Endothelial cell of umbilical vein (primary cell): ENCODE measurements around the gene NTF3. TPM values are rescaled to one million over a fixed set of nuclear protein-coding genes. Genes with fewer than 3 reads are reported as not detected.

ENCODE experiments used
- BruUV-seq: library from RNA; stranded (reverse); fragments of 400-500 nt; replicated peaks from 2 replicates; lab custom pipeline; 2021; lab: Mats Ljungman, UMichigan
- CTCF ChIA-PET: fragments of 300-600, 350-600 bp; sonication (Branson Sonifier 250); formaldehyde crosslinking; loops from one replicate; lab custom pipeline; 2021; ENCODE audit warnings: antibody characterized with exemption, inconsistent platforms; lab: Charles Lee
- POLR2A ChIA-PET: fragments of 300-600, 350-600 bp; sonication (Branson Sonifier 250); formaldehyde crosslinking; loops from one replicate; lab custom pipeline; 2021; ENCODE audit warnings: antibody characterized with exemption, inconsistent platforms; lab: Charles Lee
- DNase-seq: peaks from one replicate; pipeline ENCODE4 v3.0.0-alpha.2; 2011; ENCODE audit warnings: low read depth, low spot score
- FAIRE-seq: peaks from 2 replicates; lab custom pipeline; 2011; peaks lifted over from hg19 to GRCh38; lab: Jason Lieb, UNC
- H2AFZ ChIP-seq: 2 replicates; pipeline ENCODE4 v1.6.0; 2012; ENCODE audit warnings: low read depth, low read length, control low read depth, inconsistent platforms
- H3K27ac ChIP-seq: 2 replicates; pipeline ENCODE4 v1.5.1; 2011; ENCODE audit warnings: low read depth, mild to moderate bottlenecking, control low read depth, low read length, moderate library complexity; ENCODE audit not compliant: insufficient read depth
- H3K27me3 ChIP-seq, 2 experiments: 2 replicates each; pipeline versions ENCODE4 v1.6.0 to v1.6.1; 2011; ENCODE audit warnings: low read length in 2 of 2, mixed read lengths in 1 of 2; ENCODE audit not compliant: control insufficient read depth in 2 of 2, insufficient read depth in 2 of 2
- H3K36me3 ChIP-seq, 2 experiments: 2 replicates in 1 of 2; 3 replicates in 1 of 2; pipeline ENCODE4 v1.5.1; 2011; ENCODE audit warnings: low read length in 2 of 2, mild to moderate bottlenecking in 1 of 2, moderate library complexity in 1 of 2; ENCODE audit not compliant: control insufficient read depth in 2 of 2, insufficient read depth in 2 of 2; ENCODE audit errors: extremely low read depth in 1 of 2
- H3K4me1 ChIP-seq: 3 replicates; pipeline ENCODE4 v1.5.1; 2011; ENCODE audit warnings: mild to moderate bottlenecking, low read length; ENCODE audit not compliant: control insufficient read depth, insufficient read depth; ENCODE audit errors: extremely low read depth
- H3K4me2 ChIP-seq: 2 replicates; pipeline ENCODE4 v1.6.1; 2011; ENCODE audit warnings: low read length, control low read depth, mixed read lengths; ENCODE audit not compliant: insufficient read depth
- H3K4me3 ChIP-seq, 3 experiments: fragments of 200-600 bp in 1 of 3; sonication (generic), shearing (Covaris generic) in 1 of 3; replicated peaks in 1 of 3; 2 replicates each; pipeline ENCODE4 v1.5.1; 2011 to 2016; ENCODE audit warnings: control low read depth in 3 of 3, low read length in 3 of 3, mild to moderate bottlenecking in 2 of 3, inconsistent platforms in 1 of 3, low read depth in 1 of 3, moderate library complexity in 1 of 3; ENCODE audit not compliant: insufficient read depth in 1 of 3
- H3K79me2 ChIP-seq: 2 replicates; pipeline ENCODE4 v1.6.0; 2012; ENCODE audit warnings: low read length, inconsistent platforms; ENCODE audit not compliant: control insufficient read depth, insufficient read depth
- H3K9ac ChIP-seq: replicated peaks from 2 replicates; pipeline ENCODE3; 2011; ENCODE audit warnings: low read length, control low read depth; ENCODE audit not compliant: insufficient read depth; ENCODE audit errors: extremely low read depth
- H3K9me1 ChIP-seq: replicated peaks from 3 replicates; pipeline ENCODE4 v1.6.0; 2011; ENCODE audit warnings: mild to moderate bottlenecking, low read length; ENCODE audit not compliant: control insufficient read depth, insufficient read depth; ENCODE audit errors: extremely low read depth
- H3K9me3 ChIP-seq: replicated peaks from 2 replicates; pipeline ENCODE4 v1.5.1; 2012; ENCODE audit warnings: low read length, inconsistent platforms; ENCODE audit not compliant: control insufficient read depth, insufficient read depth
- H4K20me1 ChIP-seq: replicated peaks from 2 replicates; pipeline ENCODE3; 2011; ENCODE audit warnings: mild to moderate bottlenecking, low read length; ENCODE audit not compliant: control insufficient read depth, insufficient read depth; ENCODE audit errors: extremely low read depth
- CTCF ChIP-seq, 2 donors: IDR thresholded peaks; 1 replicate in 1 of 2; 2 replicates in 1 of 2; pipeline ENCODE4 v1.5.1; 2011; ENCODE audit warnings: low read length in 2 of 2, mild to moderate bottlenecking in 2 of 2, moderate library complexity in 2 of 2, control low read depth in 1 of 2, inconsistent platforms in 1 of 2, low read depth in 1 of 2; ENCODE audit not compliant: insufficient read depth in 1 of 2; ENCODE audit errors: extremely low read depth in 1 of 2
- EZH2 ChIP-seq: IDR thresholded peaks from 2 replicates; pipeline ENCODE4 v1.6.1; 2012; ENCODE audit warnings: borderline replicate concordance, low read depth, mild to moderate bottlenecking, moderate library complexity, low read length, inconsistent platforms; ENCODE audit not compliant: severe bottlenecking
- FOS ChIP-seq: IDR thresholded peaks from 2 replicates; pipeline ENCODE4 v1.6.1; 2011; ENCODE audit warnings: mild to moderate bottlenecking, low read length, moderate library complexity, borderline replicate concordance; ENCODE audit not compliant: insufficient read depth
- GATA2 ChIP-seq: IDR thresholded peaks from 2 replicates; pipeline ENCODE4 v1.7.0; 2011; ENCODE audit warnings: low read depth, mild to moderate bottlenecking, moderate library complexity, mixed read lengths, low read length; ENCODE audit not compliant: insufficient read length, insufficient read depth
- JUN ChIP-seq: IDR thresholded peaks from 2 replicates; pipeline ENCODE4 v1.6.1; 2011; ENCODE audit warnings: borderline replicate concordance, low read depth; ENCODE audit not compliant: insufficient read length, insufficient read depth
- MYC ChIP-seq: IDR thresholded peaks from one replicate; pipeline ENCODE4 v1.6.1; 2011; ENCODE audit warnings: mild to moderate bottlenecking, low read depth, low read length
- POLR2A ChIP-seq: IDR thresholded peaks from 2 replicates; pipeline ENCODE4 v1.6.1; 2012; ENCODE audit warnings: low read depth, mild to moderate bottlenecking, control low read depth, low read length
- POLR2AphosphoS5 ChIP-seq: IDR thresholded peaks from 2 replicates; pipeline ENCODE4 v1.6.1; 2012; ENCODE audit warnings: low read depth, mild to moderate bottlenecking, control low read depth, low read length, moderate library complexity; ENCODE audit not compliant: insufficient read depth
- dilution Hi-C: fragments of 300-500 bp; cut with MboI; formaldehyde crosslinking; loops from one replicate; pipeline ENCODE4 v1.15.0; 2019; ENCODE audit warnings: low sequenced_read_pairs; ENCODE audit not compliant: extremely low pct_ligation_motif_present
- intact Hi-C: fragments of 100-400 bp; cut with micrococcal nuclease; formaldehyde crosslinking; loops from one replicate; pipeline ENCODE4 v1.10.0; 2022
- polyA plus RNA-seq, 4 experiments: library from polyadenylated mRNA; depleted of rRNA in 3 of 4; stranded (reverse) in 3 of 4; unstranded in 1 of 4; fragments of >200 nt; gene quantifications; 2 replicates each; pipeline versions ENCODE4 v1.2.1 to v1.2.3, GENCODE V29; 2011 to 2012; ENCODE audit warnings: missing spikeins in 1 of 4
- total RNA-seq: library from RNA; stranded (reverse); gene quantifications from 2 replicates; pipeline ENCODE4 v1.2.3, GENCODE V29; 2021
- TF ChIP-seq, protein P1 (sequence below): IDR thresholded peaks from 2 replicates; pipeline ENCODE4 v1.6.1; 2011; ENCODE audit not compliant: insufficient read depth, insufficient read length

Gene NTF3
- total and polyA plus RNA-seq, 2 donors (not counting 3 experiments of a cell fraction or from before 2014, with no cell fraction given) = not detected

DNA sequence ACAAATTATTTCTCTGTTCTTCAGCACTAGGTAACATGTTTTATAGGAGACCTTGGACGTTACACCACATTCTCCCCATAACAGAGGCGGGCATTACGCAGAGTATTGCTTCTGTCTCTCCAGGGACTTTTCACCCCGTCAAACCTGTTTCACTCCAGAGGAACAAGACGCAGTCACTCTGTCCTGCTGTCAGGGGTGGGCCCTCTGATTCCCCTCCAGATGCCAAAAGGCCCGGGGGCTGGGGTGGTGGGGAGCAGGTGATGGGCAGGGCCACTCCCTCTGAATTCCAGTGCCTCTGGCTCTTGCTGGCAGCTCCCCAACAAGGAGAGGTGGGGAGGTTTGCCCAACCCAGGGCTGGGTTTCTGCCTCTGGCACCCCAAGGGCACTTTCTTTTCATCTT lies 71.9 kb downstream of the NTF3 start:
- intact Hi-C loops = no loop called here
- no peaks in the 10 kb centered on the region for H3K79me2 ChIP-seq
- CTCF ChIA-PET = no interaction called here
- no peak for TF ChIP-seq POLR2A
- TF ChIP-seq EZH2 = no peak
- TF ChIP-seq, protein P1, sequence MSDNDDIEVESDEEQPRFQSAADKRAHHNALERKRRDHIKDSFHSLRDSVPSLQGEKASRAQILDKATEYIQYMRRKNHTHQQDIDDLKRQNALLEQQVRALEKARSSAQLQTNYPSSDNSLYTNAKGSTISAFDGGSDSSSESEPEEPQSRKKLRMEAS = no peak
- no peak for TF ChIP-seq CTCF (IDR thresholded peaks at IDR 0.05; ENCODE audit: extremely low read depth in 1 of 2, insufficient read depth in 1 of 2, low read depth in 1 of 2, low read length in 2 of 2)
- no peak for TF ChIP-seq JUN
- no peak for TF ChIP-seq POLR2AphosphoS5
- TF ChIP-seq MYC = no peak
- TF ChIP-seq FOS = no peak
- no peak for TF ChIP-seq GATA2
- H3K9me3 ChIP-seq = no peaks in the 10 kb centered on the region
- DNase-seq (no peak), FAIRE-seq (no peak)
- peaks cover 7 to 10% of the 10 kb centered on the region in 2 experiments for H3K27me3 ChIP-seq
- POLR2A ChIA-PET = no interaction called here
- no peaks in the 10 kb centered on the region for H3K36me3 ChIP-seq
- no peaks in the 10 kb centered on the region for H3K4me1 ChIP-seq
- H3K4me3 ChIP-seq = no peak overlapping the region
- no peak overlapping the region for H3K4me2 ChIP-seq
- H3K27ac ChIP-seq = no peak overlapping the region
- no peak overlapping the region for H2AFZ ChIP-seq
- no TSS peak for BruUV-seq
- no peaks in the 10 kb centered on the region for H3K9me1 ChIP-seq
- dilution Hi-C loops = no loop called here
- H4K20me1 ChIP-seq = no peaks in the 10 kb centered on the region
- H3K9ac ChIP-seq = no peak overlapping the region
